RWPE1 (cell line): ENCODE measurements around the gene RAB29.
A peak's percentile ranks its signal among the peaks of the same experiment; 100 is the strongest.

ENCODE experiments used
- CTCF ChIA-PET: fragments of 350-600 bp; sonication (Branson Sonifier 250); formaldehyde crosslinking; extraction: SDS; loops from one replicate; lab custom pipeline; 2021; lab: Yijun Ruan, JAX
- POLR2A ChIA-PET: fragments of 400-600 bp; formaldehyde crosslinking; extraction: SDS; loops from one replicate; lab custom pipeline; 2020; ENCODE audit warnings: antibody characterized with exemption; ENCODE audit not compliant: low non-redundant PET; lab: Yijun Ruan, JAX
- DNase-seq: peaks from one replicate; pipeline ENCODE4 v3.0.0; 2012; ENCODE audit warnings: low spot score
- H3K27ac ChIP-seq: fragments of 450-650 bp; 2 replicates; pipeline ENCODE4 v1.5.1; 2017
- CTCF ChIP-seq: fragments of 450-650 bp; conservative IDR thresholded peaks from 2 replicates; pipeline ENCODE4 v1.5.1; 2017; ENCODE audit warnings: low read depth, mild to moderate bottlenecking

Gene RAB29

DNA sequence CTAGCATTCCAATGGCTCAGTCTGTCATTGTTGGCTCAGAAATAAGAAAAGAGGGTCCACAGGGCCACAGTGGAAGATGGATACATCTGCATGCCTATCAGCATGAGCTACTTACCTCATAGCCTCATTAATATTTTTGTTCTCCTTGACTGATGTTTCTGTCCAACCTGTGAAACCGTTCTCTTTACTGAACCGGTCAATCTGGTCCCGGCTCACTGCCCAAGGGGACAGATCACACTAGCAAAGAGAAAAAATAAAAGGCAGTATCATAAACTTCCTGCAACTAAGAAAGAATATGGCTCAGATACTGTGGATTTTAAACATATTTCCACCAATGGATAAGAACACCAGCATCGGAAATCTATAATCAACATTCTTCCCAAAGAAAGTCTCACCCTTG is 4.7 kb downstream of the RAB29 start:
- no peak for TF ChIP-seq CTCF
- H3K27ac ChIP-seq, result no peak overlapping the region
- no peak for DNase-seq
- CTCF ChIA-PET, result no interaction called here
- POLR2A ChIA-PET, result no interaction called here

DNA sequence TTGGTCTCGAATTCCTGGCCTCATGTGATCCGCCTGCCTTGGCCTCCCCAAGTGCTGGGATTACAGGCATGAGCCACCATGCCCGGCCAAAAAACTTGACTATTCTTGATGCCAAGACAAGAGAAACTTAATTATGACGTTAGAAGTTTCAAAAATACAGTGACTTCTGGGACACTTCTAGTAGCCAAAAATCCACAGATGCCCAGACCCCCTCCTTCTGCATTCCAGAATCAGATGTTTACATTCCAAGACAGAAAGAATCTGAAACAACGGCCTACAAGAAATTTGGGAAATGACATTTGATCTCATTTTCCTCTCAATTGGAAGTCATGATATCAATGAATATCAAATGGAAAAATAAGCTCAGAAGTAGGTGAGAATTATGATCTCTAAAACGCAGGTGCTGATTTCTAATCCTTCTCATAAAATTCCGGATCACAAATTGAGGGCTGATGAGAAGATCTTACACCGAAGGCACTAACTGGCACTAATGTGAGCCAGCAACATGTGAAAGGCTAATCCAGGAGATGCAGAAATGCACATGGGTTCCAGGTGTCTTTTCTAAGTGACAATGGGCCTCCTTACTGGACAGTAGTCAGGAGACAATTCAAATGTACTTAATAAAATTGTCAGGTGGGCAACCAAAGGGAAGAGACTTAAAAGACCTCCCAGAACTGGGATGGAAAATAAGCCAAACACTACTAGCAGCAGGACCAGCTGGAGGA is 5.5 kb downstream of the RAB29 start:
- ChIA-PET POLR2A (no interaction called here), CTCF (no interaction called here)
- H3K27ac ChIP-seq, result no peak overlapping the region
- no peak for DNase-seq
- no peak for TF ChIP-seq CTCF

GRCh38 chr1:205767248-205767647 is 8.0 kb downstream of the RAB29 start:
- DNase-seq, result no peak
- CTCF ChIA-PET, result no interaction called here
- POLR2A ChIA-PET, result no interaction called here
- no peak overlapping the region for H3K27ac ChIP-seq
- TF ChIP-seq CTCF, result no peak

DNA sequence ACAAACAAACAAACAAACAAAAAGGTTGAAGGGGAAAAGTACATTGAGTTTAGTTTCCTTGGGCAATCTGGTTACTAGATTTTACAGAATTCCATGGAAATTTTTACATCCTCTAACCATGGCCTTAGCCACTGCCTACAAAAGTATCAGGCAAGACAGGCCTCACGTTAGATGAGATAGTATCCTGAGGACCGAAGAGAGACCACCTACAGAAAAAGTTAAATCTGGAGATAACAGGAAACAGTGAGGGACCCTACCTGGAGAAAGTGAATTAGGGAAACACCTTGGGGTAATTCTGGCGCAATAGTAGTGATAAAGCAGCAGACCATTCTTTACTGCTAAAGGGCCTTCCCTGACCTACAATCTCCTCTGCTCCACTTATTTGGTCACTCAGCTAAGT is 8.7 kb downstream of the RAB29 start:
- ChIA-PET CTCF (interaction anchor here (0.7 to 1.6 kb wide), 2 partner anchors 15 to 25 kb away, joined by 3 to 7 read pairs; no protein-coding TSS in a partner anchor), POLR2A (no interaction called here)
- DNase-seq, result no peak
- no peak for TF ChIP-seq CTCF
- H3K27ac ChIP-seq, result peak overlapping the region; percentile 38; the same call in 1 of the 2 replicates

GRCh38 chr1:205766038-205766437 is 9.2 kb downstream of the RAB29 start:
- H3K27ac ChIP-seq, result peak overlapping the region; percentile 38; the same call in 1 of the 2 replicates
- TF ChIP-seq CTCF, result no peak
- DNase-seq, result peak; percentile 70
- POLR2A ChIA-PET, result interaction anchor here (1.0 kb wide), 1 partner anchor 19 kb away, joined by 3 read pairs; no protein-coding TSS in a partner anchor
- CTCF ChIA-PET, result interaction anchor here (0.6 to 1.6 kb wide), 3 partner anchors 16 to 267 kb away, joined by 3 to 7 read pairs (median 3); no protein-coding TSS in a partner anchor

GRCh38 chr1:205764578-205764977 is 10.7 kb downstream of the RAB29 start:
- POLR2A ChIA-PET, result no interaction called here
- DNase-seq, result no peak
- CTCF ChIA-PET, result interaction anchor here (0.7 to 1.2 kb wide), 2 partner anchors 44 to 154 kb away, joined by 4 to 5 read pairs; no protein-coding TSS in a partner anchor
- H3K27ac ChIP-seq, result no peak overlapping the region
- TF ChIP-seq CTCF, result no peak
